NCI-H2107 treated with DMSO at 0.1 percent for 48 hours (cell line): ENCODE measurements around the gene PVALB.

ENCODE experiments used
- DNase-seq: peaks from one replicate; lab custom pipeline; 2025; ENCODE audit not compliant: unreplicated experiment; lab: John Stamatoyannopoulos, UW

Gene PVALB

DNA sequence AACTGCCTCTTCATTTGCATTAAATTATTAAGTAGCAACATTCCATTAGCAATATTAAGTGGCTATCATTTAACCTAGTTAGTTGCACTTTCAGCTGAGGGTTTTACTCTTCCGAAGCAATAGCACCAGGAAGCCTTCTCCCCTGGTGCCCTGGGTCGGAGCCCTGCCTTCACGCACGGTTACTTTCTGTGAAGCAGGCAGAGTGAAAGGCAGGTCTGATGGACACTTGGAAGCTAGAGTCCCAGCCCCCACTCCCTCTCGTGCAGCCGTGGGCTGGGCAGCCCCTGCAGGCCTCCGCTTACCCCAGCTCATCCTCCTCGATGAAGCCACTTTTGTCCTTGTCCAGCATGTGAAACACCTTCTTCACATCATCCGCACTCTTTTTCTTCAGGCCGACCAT lies 2.0 kb downstream of the PVALB start:
- no peak for DNase-seq

DNA sequence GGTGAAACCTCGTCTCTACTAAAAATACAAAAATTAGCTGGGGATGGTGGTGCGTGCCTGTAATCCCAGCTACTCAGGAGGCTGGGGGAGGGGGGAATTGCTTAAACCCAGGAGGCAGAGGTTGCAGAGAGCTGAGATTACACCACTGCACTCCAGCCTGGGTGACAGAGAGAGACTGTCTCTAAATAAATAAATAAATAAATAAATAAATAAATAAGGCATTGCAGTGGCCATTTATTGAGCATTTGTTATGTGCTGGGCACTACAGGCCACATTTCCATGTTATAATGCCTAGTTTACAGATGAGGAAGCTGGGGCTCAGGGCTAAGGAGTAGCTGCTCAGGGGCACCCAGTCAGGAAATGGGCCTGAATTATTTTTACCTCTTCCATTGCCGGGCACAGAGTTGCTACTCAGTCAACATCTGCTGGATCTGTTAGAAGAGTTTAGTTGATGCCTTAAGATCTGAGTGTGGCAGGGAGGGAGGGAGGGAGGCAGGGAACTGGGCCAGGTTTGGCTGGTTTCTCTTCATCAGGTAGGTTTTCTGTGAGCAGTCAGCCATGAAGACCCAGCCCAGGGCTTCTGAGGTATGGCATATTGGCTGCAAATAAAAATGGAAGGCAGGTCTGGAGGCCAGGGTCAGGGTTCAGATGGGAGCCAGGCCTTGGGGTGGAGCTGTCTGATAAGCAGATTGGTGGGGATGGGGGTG lies 5.6 kb downstream of the PVALB start:
- DNase-seq = no peak

DNA sequence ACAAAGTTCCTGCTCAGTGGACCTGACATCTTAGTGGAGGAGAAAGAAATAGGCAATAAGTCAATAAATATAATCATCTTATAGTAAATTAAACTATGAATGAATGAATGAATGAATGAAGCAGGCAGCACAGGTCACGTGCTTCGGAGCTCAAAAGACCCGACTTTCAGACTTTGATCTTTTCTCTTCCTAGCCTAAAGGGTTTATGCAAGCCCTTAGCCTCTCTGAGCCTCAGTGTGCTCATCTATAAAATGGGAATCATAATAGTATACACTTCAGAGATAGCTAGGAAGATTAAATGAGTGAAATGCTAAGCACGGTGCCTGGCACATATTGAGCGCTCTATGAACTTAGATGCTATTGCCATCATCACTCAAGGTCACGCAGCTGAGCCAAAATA lies 7.5 kb downstream of the PVALB start:
- no peak for DNase-seq

DNA sequence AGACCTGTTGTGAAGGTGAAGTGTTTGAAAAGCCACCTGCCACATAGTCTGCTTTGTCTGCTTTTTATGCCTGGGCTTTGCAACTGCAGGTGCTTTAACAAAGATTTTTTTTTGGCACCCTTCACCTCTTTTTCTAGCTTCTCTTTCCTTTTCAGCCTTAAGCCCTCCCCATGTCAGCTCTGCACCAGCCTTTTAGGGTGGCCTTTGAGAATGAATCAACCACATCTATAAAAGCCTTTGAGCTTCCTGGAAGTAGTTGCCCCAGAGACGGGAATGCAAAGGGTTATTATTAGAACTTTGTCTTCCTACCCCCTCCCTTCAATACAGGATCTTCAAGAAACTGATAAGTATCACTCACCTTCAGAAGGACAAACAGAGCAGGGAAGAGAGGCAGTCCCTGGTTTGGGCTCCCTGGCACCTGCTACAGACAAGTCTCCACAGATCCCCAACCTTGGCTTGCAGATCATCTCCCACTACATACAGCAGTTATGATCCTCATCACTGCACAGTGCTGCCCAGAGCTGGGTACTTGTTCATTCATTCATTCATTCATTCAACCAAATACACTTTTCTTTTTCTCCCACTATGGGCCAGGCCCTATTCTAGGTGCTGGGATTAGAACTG lies 8.0 kb downstream of the PVALB start:
- DNase-seq = peak; percentile 90

DNA sequence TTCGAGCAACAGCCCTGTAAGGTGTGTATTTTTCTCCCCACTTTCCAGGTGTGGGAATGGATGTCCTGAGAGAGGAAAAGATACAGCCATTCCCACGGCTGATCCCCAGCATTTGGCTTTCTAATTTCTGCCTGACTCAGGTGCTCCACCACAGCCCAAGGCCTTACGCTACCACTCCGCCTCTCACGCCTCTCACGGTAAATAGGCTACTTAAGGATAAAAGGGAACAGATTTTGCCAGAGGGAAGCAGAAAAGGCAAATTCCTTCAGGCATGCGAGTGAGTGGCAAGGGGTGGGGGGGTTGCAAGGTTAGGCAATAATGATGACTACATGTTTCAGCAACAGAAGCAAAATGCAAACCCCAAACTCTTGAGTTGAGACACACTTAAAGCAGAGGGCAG lies 9.2 kb downstream of the PVALB start:
- DNase-seq = peak; percentile 16

DNA sequence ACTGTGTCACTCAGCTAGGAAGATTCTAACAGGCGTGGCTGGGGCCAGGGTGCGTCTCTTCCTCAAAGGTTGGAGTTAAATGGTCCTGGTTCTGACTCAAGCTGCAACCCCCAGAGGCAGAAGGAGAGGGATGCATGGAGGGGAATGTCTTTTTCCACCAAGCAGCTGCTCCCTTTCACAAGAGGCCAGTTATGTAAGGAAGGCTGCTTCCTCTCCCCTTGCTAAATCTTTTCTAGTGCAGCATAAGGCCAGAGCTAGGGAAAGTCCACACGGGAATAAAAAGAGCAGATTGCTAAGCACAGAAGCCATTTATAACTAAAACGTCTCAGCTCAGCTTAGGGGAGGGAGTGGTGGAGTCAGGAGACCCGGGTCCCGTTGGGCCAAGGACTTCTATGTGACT lies 10.0 kb downstream of the PVALB start:
- DNase-seq = no peak

DNA sequence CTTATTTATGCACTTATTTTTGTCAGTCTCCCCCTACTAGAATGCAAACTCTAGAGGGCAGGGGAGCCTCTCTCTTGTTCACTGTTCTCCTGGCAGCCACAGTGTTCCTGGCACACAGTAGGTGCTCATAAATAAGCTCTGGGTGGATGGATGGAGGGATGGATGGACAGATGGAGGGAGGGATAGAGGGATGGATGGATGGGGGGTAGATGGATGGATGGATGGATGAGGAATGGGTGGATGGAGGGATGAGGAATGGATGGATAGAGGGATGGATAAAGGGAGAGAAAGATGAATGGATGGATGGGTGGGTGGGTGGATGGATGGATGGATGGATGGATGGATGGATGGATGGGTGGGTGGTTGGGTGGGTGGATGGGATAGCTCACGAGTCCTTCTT lies 13.5 kb downstream of the PVALB start:
- no peak for DNase-seq

DNA sequence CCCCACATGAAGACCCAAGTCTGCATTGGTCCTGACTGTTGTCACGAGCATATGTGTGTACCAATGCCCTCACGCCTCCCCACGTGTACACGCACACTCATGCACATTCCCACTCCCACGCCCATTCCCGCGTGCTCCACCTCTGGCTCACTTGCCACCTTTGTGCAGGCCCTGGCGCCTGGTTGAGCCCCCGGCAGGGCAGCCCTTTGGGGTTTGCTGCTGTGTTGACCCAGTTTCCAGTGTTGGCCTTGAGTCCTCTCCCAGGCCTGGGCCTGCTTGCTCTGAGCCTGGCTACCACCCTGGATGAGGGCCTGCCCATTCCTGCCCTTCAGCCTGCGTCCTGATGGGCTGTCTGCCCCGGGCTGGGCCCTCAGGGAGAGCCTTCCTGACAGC lies 18.2 kb downstream of the PVALB start:
- DNase-seq = no peak

DNA sequence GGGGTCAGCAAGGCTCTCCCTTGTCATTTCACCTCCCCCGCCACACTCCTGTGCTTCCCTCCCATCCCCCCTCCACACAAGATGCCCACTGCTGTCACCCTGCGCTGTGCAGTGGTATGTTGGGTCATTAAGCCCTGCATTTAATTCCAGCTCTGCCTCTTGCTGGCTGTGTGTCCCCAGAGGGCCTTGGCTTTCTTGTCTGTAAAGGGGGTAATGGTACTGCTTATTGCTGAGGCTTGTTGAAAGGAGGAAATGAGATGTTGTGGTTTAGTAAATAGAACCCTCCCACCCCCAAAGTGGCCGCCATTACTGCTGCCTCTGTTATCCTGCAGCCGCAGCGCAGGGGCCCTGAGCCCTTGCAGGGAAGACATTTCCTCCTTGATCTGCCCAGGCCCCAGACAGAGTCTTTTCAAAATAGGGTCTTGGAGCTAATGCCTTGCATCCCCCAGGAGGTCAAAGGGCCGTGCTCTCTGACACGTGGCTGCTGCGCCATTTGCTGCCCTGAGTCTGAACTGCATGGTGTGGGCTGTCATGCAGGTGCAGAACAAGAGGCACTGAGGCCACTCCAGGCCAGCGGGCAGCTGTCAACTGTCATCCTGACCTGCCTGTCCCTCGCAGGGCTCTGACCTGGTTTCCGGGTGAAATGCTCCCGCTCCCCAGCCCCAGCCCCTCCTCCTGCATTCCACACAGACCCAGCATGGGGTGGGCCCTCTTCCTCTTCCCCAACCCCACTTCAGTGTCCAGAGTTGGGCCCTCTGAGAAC lies 18.7 kb downstream of the PVALB start:
- DNase-seq = peak; percentile 31

DNA sequence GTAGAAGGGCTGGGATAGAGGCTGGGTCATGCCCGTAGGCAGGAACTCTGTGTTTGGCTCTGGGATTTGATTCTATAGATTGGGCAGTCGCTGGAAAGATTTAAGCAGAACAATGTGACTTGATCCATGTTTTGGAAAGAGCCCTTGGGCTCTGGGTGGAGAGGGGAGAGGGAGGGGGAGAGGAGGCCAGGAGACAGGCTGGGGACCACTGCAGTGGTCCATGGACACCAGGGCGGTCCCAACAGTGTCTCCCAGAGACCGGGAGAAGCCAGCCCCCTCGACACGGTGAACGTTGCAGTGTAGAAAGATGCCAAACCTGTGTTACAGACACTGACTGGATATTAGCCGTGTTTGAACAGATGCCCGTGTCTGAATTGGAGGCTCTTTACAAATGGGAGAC lies 19.5 kb downstream of the PVALB start:
- DNase-seq = no peak

DNA sequence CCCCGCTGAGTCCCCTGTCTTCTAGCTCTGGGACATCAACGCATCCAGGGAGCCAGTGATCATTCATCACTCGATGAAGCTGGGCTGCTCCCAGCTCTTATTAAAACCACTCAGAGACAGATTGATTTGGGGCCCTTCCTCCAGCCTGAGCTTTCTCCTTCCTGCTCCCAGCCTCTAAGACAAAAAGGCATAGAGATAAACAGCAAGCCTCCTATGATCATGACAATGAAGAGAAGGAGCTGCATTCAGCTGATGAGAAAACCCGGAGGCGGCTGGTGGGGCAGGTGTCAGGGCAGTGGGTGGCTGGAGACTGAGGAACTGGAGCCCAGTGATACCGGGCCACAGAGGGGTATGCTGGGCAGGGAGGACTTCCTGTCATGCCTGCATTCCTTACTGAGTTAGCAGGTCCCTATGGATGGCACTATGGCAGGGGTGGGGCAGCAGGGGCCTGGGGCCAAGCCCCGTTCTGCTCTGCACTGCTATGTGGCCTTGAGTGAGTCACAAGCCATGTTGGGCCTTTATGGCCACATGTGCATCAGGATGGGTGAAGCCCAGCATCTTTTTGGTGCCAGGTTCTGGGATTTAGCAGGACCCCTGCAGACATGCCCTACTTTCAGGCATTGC lies 20.2 kb downstream of the PVALB start:
- no peak for DNase-seq

DNA sequence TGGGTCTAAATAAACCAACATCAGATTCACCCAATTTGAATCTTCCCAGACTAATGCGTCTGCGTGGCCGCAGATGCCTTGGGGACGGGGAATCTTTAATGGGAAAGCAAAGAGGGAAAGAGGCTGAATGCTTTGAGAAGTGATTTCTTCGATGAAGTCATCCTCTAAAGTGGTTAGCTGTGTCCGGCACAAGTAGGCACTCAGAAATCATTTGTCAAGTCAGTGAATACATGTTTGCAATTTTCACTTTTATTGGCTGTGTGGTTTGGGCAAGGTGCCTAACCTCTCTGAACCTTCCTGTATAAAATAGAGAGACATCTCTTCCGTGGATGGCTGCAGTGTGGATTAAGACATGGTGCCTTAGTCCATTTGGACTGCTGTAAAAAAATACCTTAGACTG lies 21.2 kb downstream of the PVALB start:
- no peak for DNase-seq

DNA sequence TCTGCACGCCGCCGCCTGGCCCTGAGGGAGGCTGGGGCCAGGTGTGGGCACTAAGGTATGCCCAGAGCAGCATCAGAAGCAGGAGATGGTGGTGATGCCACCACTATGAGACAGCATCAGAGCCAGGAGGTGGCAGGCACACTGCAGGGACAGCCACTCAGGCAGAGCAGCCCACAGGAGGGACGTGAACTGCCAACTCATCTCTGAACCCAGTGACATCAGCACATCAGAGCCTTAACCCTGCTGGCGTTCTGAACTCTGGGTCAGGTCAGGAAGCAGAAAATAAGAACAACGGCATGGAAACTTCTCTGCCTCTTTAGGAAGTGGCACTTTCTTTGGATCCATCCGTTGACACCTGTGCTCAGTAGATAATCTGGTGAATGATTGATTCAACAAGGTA lies 26.2 kb downstream of the PVALB start:
- DNase-seq = peak; percentile 17

DNA sequence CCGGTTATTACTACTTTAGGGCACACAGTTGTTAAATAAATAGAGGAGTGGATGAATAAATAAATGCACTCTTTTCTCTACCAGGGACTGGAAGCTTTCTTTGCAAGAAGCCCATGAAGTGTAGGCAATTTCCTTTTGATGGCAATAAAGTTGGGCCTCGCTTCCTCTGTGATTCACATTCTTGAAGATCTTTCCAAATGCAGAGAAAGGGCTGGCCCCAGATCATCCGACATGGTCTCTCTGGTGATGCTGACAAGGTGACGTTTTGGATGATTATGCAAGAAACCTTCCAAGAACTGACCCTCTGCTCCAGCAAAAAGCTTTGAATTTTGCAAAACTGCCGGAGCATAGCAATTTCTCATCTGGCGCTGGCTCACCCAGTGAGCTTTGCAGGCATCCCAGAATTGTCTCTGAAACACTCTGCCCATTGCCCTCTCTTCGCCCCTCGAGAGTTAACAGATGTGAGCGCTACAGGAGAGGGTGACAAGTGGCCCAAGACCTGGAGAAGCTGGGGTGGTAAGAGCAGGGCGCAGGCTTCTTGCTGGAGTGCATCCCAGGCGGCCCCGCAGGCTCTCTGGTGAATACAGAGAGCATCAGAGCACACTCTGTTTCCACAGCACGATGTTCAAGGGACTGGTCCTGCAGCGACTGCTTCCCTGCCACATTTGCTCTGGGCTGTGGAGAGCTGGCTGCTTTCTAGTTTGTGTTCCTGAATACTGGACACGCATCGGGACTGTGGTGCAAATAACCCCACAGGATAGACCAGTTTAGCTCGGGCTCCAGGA lies 29.4 kb downstream of the PVALB start:
- no peak for DNase-seq

DNA sequence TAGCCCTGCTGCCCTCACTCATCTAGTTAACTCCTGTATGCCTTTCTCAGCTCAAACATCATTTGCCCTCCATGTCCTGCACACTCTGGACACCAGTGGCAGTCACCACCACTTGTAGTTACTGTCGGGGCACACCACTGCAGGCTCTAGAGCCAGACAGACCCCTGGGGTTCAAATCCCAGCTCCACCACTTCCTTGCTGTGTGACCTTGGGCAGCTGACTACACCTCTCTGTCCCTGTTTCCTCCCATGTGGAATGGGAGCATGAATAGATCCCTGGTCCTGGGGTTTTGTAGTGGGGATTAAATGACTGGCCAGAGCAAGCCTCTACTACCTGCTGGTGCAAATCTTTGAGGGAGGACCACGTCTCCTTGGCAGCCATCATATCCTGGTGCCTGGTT lies 33.1 kb downstream of the PVALB start:
- no peak for DNase-seq

DNA sequence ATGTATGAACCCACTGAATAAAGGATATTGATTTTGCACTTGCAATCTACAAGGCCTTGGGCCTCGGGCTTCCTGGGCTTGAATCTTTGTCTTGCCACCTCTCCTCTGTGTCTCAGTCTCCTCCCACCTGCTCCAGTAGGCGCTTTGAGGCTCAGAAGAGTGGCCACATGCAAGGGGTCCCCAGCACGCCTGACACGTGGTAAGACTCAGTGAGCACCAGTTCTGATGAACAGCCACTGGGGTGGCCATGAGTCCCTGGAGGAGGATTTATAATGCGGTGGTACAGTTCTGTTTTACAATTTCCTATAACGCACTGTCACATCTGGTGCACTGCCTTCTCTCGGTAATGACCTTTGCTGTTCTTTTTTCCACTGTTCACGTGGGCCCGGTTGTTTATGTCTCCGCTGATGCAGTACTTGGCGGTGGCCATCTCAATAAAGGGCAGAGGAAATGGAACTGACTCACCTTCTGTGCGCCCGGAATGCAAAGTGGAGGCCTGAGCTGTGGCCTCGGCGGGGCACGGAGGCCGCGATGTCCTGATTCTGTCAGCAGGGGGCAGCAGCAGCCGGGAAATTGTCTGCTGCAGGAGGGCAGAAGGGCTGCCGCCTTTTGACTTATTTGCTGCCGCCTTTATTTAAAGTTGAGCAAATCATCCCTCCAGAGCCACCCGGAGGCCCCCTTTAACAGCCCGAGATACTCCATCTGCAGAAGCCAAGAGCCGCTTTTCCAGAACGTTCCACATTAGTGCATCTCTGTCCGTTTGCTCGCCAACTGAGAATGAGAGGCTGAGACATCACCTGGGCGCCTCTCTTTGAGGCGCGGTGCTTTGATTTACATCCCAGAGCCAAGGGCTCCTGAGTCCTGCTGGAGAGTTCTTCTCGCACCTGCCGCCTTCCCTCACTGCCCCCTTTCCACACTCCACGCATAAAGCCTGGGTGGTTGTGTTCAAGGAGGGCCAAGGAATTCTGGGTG lies 34.9 kb downstream of the PVALB start:
- no peak for DNase-seq

DNA sequence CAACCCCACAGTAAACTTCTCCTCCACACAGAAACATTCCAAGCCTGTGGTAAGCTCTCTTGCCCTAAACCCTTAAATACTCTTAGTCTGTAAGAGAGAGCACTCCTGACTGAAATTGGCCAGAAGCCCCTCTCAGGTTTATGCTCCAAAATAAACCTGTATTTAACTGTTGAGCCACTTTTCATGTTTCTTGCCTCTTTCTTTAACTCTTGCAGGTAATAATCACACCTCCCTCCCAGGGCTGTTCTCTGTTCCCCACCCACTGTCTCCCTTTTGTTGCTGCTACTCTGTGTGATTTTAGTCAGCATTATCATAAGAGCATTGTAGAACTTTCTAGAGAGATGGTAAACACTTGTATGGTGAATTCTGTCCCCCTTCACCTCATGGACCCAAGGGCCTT lies 38.8 kb downstream of the PVALB start:
- DNase-seq = no peak

DNA sequence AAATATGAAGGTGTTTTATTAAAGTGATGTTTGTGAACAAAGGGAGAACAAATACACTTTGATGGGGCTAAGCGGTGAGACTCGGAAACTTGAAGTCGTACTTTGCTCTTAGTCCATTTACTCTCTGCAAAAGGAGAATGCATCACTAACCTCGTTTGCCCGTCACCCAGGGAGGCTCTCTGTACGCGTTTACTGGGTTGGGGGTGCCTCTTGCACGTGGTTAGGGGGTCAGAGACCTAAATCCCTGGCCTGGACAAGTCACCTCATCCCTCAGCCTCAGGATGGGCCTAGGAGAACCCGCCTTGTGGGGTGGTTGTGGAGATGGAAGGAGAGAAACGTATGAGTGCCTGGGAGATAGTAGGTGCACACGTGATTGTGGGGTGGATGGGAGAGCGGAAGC lies 40.1 kb downstream of the PVALB start:
- no peak for DNase-seq

DNA sequence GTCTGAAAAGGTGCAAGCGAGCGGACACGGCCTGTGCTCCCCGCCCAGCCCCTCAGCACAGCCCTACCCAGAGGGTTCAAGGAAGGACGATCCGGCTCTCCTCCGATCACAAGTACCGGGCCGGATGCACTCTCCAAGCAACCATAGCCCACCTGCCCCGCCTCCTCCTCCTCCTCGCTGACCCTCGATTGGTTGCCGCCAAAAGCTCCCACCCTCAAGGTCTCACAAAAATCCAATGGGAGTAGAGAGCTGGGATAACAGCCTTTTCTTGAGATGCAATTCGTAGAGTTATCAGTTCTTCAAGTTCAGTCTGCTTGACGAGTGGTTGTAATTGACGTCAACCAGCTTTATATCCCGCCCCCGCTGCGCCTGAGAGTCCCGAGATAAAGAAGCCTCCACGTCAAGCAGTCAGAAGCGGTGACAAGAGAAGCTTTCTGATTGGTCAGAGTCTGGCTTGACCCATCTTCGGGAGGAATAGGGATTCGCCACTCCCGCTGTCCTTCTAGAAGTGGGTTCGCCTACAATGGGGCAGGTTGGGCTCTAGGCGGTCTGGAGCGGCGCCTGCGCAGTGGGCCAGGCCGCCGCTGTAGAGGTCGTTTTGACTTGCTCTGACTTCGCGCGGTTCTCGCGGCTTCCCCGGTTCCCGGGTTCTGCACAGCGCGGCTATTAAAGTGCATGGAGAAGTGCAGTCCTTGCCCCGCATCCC lies 40.7 kb downstream of the PVALB start, which contains the start of gene IFT27:
Gene IFT27, minus strand, starts transcription at position 156 of the 706 bp plus-strand sequence. CDS start 412 bp downstream, outside the sequence.
- DNase-seq = peak; percentile 98
